ENCODE results near the gene BMI1.

The BMI1 gene

GRCh38 chr10:22341926-22342196, 21.0 kb downstream of the BMI1 start:
- Histone ChIP-seq H3K9ac (ENCODE audit: low read length) (no peak overlapping the region), H3K36me3 (replicated peaks; ENCODE audit: insufficient read depth, low read length) (no peaks in the 10 kb centered on the region), H3K4me2 (ENCODE audit: low read depth, low read length) (peak overlapping the region; percentile 91), H3F3A (ENCODE audit: insufficient read depth, low read length) (peaks cover 27% of the 10 kb centered on the region), H4K20me1 (ENCODE audit: insufficient read depth, low read length) (no peaks in the 10 kb centered on the region), H3K27ac (ENCODE audit: low read length) (no peak overlapping the region), H3K79me2 (ENCODE audit: low read length) (no peaks in the 10 kb centered on the region), H3K27me3 (replicated peaks; ENCODE audit: insufficient read depth, low read length) (peaks cover 35% of the 10 kb centered on the region), H3K9me2 (replicated peaks; ENCODE audit: insufficient read depth, low read length) (no peaks in the 10 kb centered on the region), H3K4me1 (ENCODE audit: low read length) (peaks cover 34% of the 10 kb centered on the region), H2AFZ (ENCODE audit: low read length) (no peak overlapping the region), H3K9me3 (replicated peaks; ENCODE audit: insufficient read depth, low read length) (no peaks in the 10 kb centered on the region), H3K4me3 (ENCODE audit: low read length) (peak overlapping the region; percentile 76; the same call in 1 of the 2 replicates)
- DNase-seq: no peak
- TF ChIP-seq CTCF (IDR thresholded peaks at IDR 0.05; ENCODE audit: low read length) (no peak), EZH2 (optimal IDR thresholded peaks at IDR 0.05; ENCODE audit: low read depth, low read length) (no peak), EZH2phosphoT487 (IDR thresholded peaks at IDR 0.05; ENCODE audit: low read length) (no peak)

GRCh38 chr10:22342421-22342820, 21.5 kb downstream of the BMI1 start:
- Histone ChIP-seq H3K9me2 (replicated peaks; ENCODE audit: insufficient read depth, low read length) (no peaks in the 10 kb centered on the region), H3K4me1 (ENCODE audit: low read length) (peaks cover 34% of the 10 kb centered on the region), H3K9me3 (replicated peaks; ENCODE audit: insufficient read depth, low read length) (no peaks in the 10 kb centered on the region), H4K20me1 (ENCODE audit: insufficient read depth, low read length) (no peaks in the 10 kb centered on the region), H3K4me3 (ENCODE audit: low read length) (no peak overlapping the region), H3K27me3 (replicated peaks; ENCODE audit: insufficient read depth, low read length) (peaks cover 30% of the 10 kb centered on the region), H3K4me2 (ENCODE audit: low read depth, low read length) (no peak overlapping the region), H3K79me2 (ENCODE audit: low read length) (no peaks in the 10 kb centered on the region), H2AFZ (ENCODE audit: low read length) (no peak overlapping the region), H3K36me3 (replicated peaks; ENCODE audit: insufficient read depth, low read length) (no peaks in the 10 kb centered on the region), H3K9ac (ENCODE audit: low read length) (no peak overlapping the region), H3K27ac (ENCODE audit: low read length) (no peak overlapping the region), H3F3A (ENCODE audit: insufficient read depth, low read length) (peaks cover 27% of the 10 kb centered on the region)
- TF ChIP-seq CTCF (IDR thresholded peaks at IDR 0.05; ENCODE audit: low read length): no peak
- no peak for TF ChIP-seq EZH2 (optimal IDR thresholded peaks at IDR 0.05; ENCODE audit: low read depth, low read length)
- TF ChIP-seq EZH2phosphoT487 (IDR thresholded peaks at IDR 0.05; ENCODE audit: low read length): no peak
- DNase-seq: no peak

- H3K9me2 ChIP-seq (replicated peaks; ENCODE audit: insufficient read depth, low read length): no peaks in the 10 kb centered on the region
- H3K9me3 ChIP-seq (replicated peaks; ENCODE audit: insufficient read depth, low read length): no peaks in the 10 kb centered on the region
- peak overlapping the region; percentile 52 for H3K4me3 ChIP-seq (ENCODE audit: low read length)
- peak overlapping the region; percentile 63 for H3K27ac ChIP-seq (ENCODE audit: low read length)
- DNase-seq: peak; percentile 64
- H3K27me3 ChIP-seq (replicated peaks; ENCODE audit: insufficient read depth, low read length): peaks cover 16% of the 10 kb centered on the region
- peak overlapping the region; percentile 98 for H3K4me2 ChIP-seq (ENCODE audit: low read depth, low read length)
- H3F3A ChIP-seq (ENCODE audit: insufficient read depth, low read length): peaks cover 27% of the 10 kb centered on the region
- no peaks in the 10 kb centered on the region for H4K20me1 ChIP-seq (ENCODE audit: insufficient read depth, low read length)
- H3K4me1 ChIP-seq (ENCODE audit: low read length): peaks cover 34% of the 10 kb centered on the region
- TF ChIP-seq CTCF (IDR thresholded peaks at IDR 0.05; ENCODE audit: low read length) (no peak), EZH2phosphoT487 (IDR thresholded peaks at IDR 0.05; ENCODE audit: low read length) (no peak), EZH2 (optimal IDR thresholded peaks at IDR 0.05; ENCODE audit: low read depth, low read length) (no peak)
- no peaks in the 10 kb centered on the region for H3K79me2 ChIP-seq (ENCODE audit: low read length)
- peak overlapping the region; percentile 13; the same call in 1 of the 2 replicates for H3K9ac ChIP-seq (ENCODE audit: low read length)
- H2AFZ ChIP-seq (ENCODE audit: low read length): peak overlapping the region; percentile 42; the same call in 1 of the 2 replicates
- H3K36me3 ChIP-seq (replicated peaks; ENCODE audit: insufficient read depth, low read length): no peaks in the 10 kb centered on the region
Observed at GRCh38 chr10:22343731-22344130, 22.8 kb downstream of the BMI1 start.

Data from MM.1S (cell line).